NCI-H2081 treated with DMSO at 0.1 percent for 48 hours (cell line): ENCODE results near the gene CTAGE9.
"Not testable (repeated sequence)": the region's sequence is repeated elsewhere in the genome, so short reads cannot be mapped to it uniquely, and the experiment has no call there.

Experiments
- DNase-seq: peaks from one replicate; lab custom pipeline; 2025; lab: John Stamatoyannopoulos, UW

The CTAGE9 gene

GRCh38 chr6:131729550-131729949 lies 18.7 kb upstream of the CTAGE9 start:
- DNase-seq, result no peak

GRCh38 chr6:131728296-131728939 lies 17.6 kb upstream of the CTAGE9 start:
- no peak for DNase-seq

GRCh38 chr6:131727868-131728267 lies 17.1 kb upstream of the CTAGE9 start:
- no peak for DNase-seq

GRCh38 chr6:131727467-131727866 lies 16.6 kb upstream of the CTAGE9 start:
- DNase-seq, result no peak

GRCh38 chr6:131724114-131724513 lies 13.3 kb upstream of the CTAGE9 start:
- no peak for DNase-seq

- no peak for DNase-seq
Measured at GRCh38 chr6:131721161-131721560, 10.3 kb upstream of the CTAGE9 start.

GRCh38 chr6:131717836-131718542 lies 7.2 kb upstream of the CTAGE9 start:
- no peak for DNase-seq

GRCh38 chr6:131715567-131715966 lies 4.8 kb upstream of the CTAGE9 start:
- not testable (repeated sequence) for DNase-seq

- DNase-seq, result not testable (repeated sequence)
Measured at GRCh38 chr6:131703905-131704304, 6.9 kb downstream of the CTAGE9 start.

GRCh38 chr6:131700851-131701250 lies 10.0 kb downstream of the CTAGE9 start:
- DNase-seq, result not testable (repeated sequence)

- DNase-seq, result no peak
Measured at GRCh38 chr6:131696956-131697355, 13.9 kb downstream of the CTAGE9 start.

GRCh38 chr6:131694832-131695426 lies 15.9 kb downstream of the CTAGE9 start:
- no peak for DNase-seq

- no peak for DNase-seq
Measured at GRCh38 chr6:131693384-131693783, 17.4 kb downstream of the CTAGE9 start.

GRCh38 chr6:131692589-131692988 lies 18.2 kb downstream of the CTAGE9 start:
- no peak for DNase-seq

GRCh38 chr6:131692031-131692430 lies 18.8 kb downstream of the CTAGE9 start:
- DNase-seq, result no peak

GRCh38 chr6:131688286-131688685 lies 22.5 kb downstream of the CTAGE9 start:
- no peak for DNase-seq

GRCh38 chr6:131687022-131687421 lies 23.8 kb downstream of the CTAGE9 start:
- DNase-seq, result no peak

GRCh38 chr6:131685266-131685780 lies 25.5 kb downstream of the CTAGE9 start:
- no peak for DNase-seq

GRCh38 chr6:131683479-131683878 lies 27.3 kb downstream of the CTAGE9 start:
- DNase-seq, result no peak

- no peak for DNase-seq
Measured at GRCh38 chr6:131682442-131682841, 28.4 kb downstream of the CTAGE9 start.

GRCh38 chr6:131681585-131681984 lies 29.2 kb downstream of the CTAGE9 start:
- DNase-seq, result no peak

- DNase-seq, result no peak
Measured at GRCh38 chr6:131680868-131681267, 29.9 kb downstream of the CTAGE9 start.

- DNase-seq, result no peak
Measured at GRCh38 chr6:131678442-131678841, 32.4 kb downstream of the CTAGE9 start.
